SK-N-MC (cell line): ENCODE results near the gene PPM1B.

Experiments
- EZH2 ChIP-seq: fragments of 200-600 bp; sonication (generic); IDR thresholded peaks from one replicate; pipeline ENCODE4 v1.6.1; 2017; ENCODE audit warnings: antibody characterized with exemption
- POLR2AphosphoS5 ChIP-seq: IDR thresholded peaks from 2 replicates; pipeline ENCODE4 v1.6.1; 2012; ENCODE audit warnings: mild to moderate bottlenecking, low read depth, low read length, borderline replicate concordance

GRCh38 chr2:44135771-44136170 is 32.9 kb upstream of the PPM1B start:
- TF ChIP-seq EZH2: no peak
- TF ChIP-seq POLR2AphosphoS5: no peak
